ENCODE results near the gene BTBD7.

BTBD7 gene

DNA sequence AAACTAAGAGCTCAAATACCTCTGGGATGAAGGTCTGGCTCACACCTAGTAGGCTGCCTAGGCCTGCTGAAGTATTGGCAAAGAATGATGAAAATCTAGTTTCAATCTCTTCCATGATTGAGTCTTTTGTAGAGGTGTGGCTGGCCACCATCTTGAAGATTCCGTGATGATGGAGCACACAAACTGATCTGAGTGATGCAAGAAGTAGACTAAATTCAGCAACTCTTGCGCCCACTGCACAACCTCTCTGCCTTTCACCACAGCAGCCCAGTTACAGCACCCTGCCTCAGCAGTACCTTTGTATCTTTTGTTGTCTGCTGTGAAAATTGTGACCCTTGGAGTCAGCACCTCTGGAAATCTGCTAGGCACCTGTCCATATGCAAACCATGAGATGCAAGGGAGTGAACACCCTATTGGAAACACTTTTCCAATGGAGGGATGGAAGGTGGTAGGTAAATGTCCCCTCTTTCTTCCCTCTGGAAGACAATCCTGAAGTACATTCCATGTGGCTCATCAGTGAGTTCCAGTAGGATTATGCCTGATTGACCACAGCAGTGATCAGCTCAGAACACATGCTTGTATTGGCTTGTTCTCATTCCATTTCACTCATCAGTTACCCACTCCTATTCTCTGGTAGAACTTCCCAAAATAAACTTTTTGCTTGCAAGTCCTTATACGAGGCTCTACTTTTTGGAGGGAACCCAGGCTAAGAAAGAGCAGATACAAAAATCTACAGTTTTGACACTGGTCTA is 58.6 kb downstream of the BTBD7 start:
- H3K4me3 ChIP-seq (replicated peaks in 1 of 2; ENCODE audit: low read depth in 2 of 2, low read length in 2 of 2) = no peak overlapping the region
- DNase-seq (ENCODE audit: low read depth in 2 of 2) = no peak
- TF ChIP-seq, protein P1, sequence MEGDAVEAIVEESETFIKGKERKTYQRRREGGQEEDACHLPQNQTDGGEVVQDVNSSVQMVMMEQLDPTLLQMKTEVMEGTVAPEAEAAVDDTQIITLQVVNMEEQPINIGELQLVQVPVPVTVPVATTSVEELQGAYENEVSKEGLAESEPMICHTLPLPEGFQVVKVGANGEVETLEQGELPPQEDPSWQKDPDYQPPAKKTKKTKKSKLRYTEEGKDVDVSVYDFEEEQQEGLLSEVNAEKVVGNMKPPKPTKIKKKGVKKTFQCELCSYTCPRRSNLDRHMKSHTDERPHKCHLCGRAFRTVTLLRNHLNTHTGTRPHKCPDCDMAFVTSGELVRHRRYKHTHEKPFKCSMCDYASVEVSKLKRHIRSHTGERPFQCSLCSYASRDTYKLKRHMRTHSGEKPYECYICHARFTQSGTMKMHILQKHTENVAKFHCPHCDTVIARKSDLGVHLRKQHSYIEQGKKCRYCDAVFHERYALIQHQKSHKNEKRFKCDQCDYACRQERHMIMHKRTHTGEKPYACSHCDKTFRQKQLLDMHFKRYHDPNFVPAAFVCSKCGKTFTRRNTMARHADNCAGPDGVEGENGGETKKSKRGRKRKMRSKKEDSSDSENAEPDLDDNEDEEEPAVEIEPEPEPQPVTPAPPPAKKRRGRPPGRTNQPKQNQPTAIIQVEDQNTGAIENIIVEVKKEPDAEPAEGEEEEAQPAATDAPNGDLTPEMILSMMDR (IDR thresholded peaks at IDR 0.05; ENCODE audit: low read depth, low read length) = no peak

DNA sequence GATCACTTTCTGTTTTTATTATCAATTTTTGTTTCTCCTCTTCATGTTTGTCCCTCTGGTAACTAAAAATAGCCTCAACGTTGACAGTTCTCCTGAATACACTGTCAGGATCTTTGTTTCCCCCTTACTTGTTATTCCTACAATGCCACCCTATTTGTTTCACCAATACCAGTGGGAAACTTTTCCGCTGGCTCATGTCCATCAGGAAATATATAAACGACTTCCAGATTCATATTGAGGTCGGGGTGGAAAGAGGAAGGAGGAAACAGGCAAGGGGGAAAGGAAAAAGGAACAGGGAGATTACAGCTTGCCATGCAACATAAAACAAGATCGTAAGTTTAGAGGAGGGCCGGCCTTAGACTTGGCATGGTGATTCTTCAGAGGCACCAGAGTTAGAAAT is 61.7 kb downstream of the BTBD7 start:
- DNase-seq (ENCODE audit: low read depth in 2 of 2) = no peak
- TF ChIP-seq, protein P1 (IDR thresholded peaks at IDR 0.05; ENCODE audit: low read depth, low read length) = no peak
- H3K4me3 ChIP-seq (replicated peaks in 1 of 2; ENCODE audit: low read depth in 2 of 2, low read length in 2 of 2) = no peak overlapping the region

DNA sequence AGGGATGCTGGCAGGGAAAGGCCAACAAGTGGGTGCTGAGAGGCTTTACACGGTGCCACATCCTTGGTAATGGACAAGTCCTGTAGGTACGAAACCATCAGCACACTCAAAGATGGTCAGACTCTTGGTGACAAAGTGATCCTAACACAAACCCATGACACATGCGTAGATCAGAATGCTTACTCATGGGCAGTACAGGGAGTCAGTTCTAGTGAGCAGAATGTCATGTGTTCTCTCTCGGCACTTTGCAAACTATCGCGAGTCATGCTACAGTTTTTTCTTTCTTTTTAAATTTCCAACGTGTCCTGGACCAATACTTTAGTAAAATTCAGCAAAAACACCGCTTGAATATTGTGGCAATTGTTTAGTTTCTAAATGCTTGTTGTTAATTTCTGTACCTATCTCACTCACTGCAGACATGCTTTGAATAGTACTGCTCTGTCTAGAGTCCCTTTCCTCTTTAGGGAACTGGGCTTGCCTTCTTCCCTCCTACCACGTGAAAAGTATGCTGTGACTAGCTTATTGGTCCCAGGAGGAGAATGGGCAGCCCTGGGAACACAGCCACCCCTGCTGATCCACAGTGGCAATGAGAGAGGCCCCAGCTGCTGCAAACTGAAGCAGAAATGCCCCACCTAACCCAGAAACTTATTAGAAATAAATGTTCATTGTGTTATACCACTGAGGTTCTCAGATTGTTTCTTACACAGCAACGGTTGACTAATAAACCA is 63.3 kb downstream of the BTBD7 start:
- DNase-seq (ENCODE audit: low read depth in 2 of 2) = peak; percentile 36 to 85
- no peak overlapping the region for H3K4me3 ChIP-seq (replicated peaks in 1 of 2; ENCODE audit: low read depth in 2 of 2, low read length in 2 of 2)
- TF ChIP-seq, protein P1 (IDR thresholded peaks at IDR 0.05; ENCODE audit: low read depth, low read length) = no peak

DNA sequence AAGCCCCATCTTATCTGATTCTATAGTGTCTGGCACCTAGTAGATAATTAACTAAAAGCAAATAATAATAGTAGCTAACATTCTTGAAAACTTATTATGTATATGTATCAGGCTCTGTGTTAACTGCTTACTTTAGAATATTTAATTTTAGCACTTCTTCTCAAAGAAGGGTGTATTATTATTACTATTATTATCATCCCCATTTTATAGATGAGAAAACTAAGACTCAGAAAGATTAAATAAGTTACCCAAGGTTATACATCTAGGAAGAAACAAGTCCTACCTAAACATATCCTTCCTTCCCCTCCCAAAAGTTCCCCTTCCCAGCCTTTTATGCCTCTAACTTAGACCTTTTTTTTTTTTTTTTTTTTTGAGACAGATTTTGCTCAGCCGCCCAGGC is 64.4 kb downstream of the BTBD7 start:
- TF ChIP-seq, protein P1 (IDR thresholded peaks at IDR 0.05; ENCODE audit: low read depth, low read length) = no peak
- no peak for DNase-seq (ENCODE audit: low read depth in 2 of 2)
- H3K4me3 ChIP-seq (replicated peaks in 1 of 2; ENCODE audit: low read depth in 2 of 2, low read length in 2 of 2) = no peak overlapping the region

DNA sequence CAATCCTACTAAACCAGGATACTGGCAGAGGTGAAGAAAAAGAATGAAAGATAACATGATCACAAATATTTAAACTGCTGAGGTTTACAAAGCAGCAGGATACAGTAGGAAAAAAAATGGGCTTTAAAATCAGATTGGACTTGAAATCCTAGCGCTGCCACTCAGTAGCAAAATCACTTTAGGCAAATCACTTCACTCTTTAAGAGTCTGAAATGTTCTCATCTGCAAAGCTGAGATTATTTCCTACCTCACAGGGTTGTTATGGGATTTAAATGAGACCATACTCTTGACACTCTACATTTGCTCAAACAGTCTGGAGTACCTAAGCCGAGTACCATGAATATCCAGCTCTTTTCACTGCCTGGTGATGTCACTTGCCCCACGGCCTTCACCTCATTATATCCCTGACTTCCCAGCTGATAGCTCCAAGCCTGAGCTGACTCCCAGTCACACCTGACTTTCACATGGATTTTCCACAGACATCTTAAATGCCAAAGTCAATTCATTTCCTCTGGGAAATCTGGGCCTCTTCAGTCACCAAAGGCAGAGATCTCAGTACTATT is 65.6 kb downstream of the BTBD7 start:
- H3K4me3 ChIP-seq (replicated peaks in 1 of 2; ENCODE audit: low read depth in 2 of 2, low read length in 2 of 2) = no peak overlapping the region
- no peak for DNase-seq (ENCODE audit: low read depth in 2 of 2)
- TF ChIP-seq, protein P1 (IDR thresholded peaks at IDR 0.05; ENCODE audit: low read depth, low read length) = no peak

DNA sequence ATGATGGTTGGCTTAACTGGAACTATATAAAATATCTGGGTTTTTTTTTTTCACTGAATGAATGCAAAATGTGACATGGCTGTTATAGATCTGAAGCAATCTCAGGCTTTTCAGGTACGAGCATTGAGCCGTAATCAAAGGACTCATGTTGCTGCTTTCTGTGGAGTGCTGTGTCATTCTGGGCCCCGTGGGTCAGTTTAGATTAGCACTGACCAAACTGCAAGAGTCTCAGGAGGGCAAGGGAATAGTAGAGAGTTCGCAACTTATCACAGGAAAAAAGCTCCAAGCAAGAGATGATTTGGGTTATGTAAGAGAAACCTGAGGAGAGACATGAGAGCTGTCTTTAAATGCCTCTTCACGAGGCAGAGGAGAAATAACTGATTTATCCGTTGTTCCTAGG is 66.7 kb downstream of the BTBD7 start:
- no peak for DNase-seq (ENCODE audit: low read depth in 2 of 2)
- TF ChIP-seq, protein P1 (IDR thresholded peaks at IDR 0.05; ENCODE audit: low read depth, low read length) = no peak
- no peak overlapping the region for H3K4me3 ChIP-seq (replicated peaks in 1 of 2; ENCODE audit: low read depth in 2 of 2, low read length in 2 of 2)

Data from cardiac fibroblast (primary cell).